SK-N-SH (cell line): ENCODE results near the gene RPP25. TPM values are rescaled to one million over a fixed set of nuclear protein-coding genes. Genes with fewer than 3 reads are reported as not detected.

Experiments
- CTCF ChIA-PET: fragments of 300-600, 350-600 bp; formaldehyde crosslinking; extraction: SDS; loops from one replicate; lab custom pipeline; 2021; lab: Yijun Ruan, JAX
- POLR2A ChIA-PET: fragments of 350-600 bp; sonication (Branson Sonifier 250); formaldehyde crosslinking; extraction: SDS; loops from one replicate; lab custom pipeline; 2020; ENCODE audit warnings: antibody characterized with exemption, inconsistent platforms; lab: Yijun Ruan, JAX
- DNase-seq: peaks from one replicate; pipeline ENCODE4 v3.0.0; 2012
- H2AFZ ChIP-seq: fragments of 200-600 bp; sonication (generic); 2 replicates; pipeline ENCODE4 v1.8.1; 2016; ENCODE audit warnings: antibody characterized with exemption, mild to moderate bottlenecking, low read depth
- H3F3A ChIP-seq: fragments of 200-600 bp; sonication (generic); replicated peaks from 2 replicates; pipeline ENCODE3; 2016; ENCODE audit warnings: antibody characterized with exemption, mild to moderate bottlenecking; ENCODE audit not compliant: insufficient read depth
- H3K27ac ChIP-seq, 2 experiments: fragments of 200-500 bp in 1 of 2; fragments of 200-600 bp in 1 of 2; sonication (Bioruptor generic) in 1 of 2; sonication (generic), shearing (Covaris generic) in 1 of 2; 2 replicates each; pipeline versions ENCODE4 v1.5.1 to v1.6.1; 2014 to 2016; ENCODE audit warnings: low read depth in 2 of 2, inconsistent platforms in 1 of 2, low read length in 1 of 2, mild to moderate bottlenecking in 1 of 2, mixed read lengths in 1 of 2
- H3K27me3 ChIP-seq: fragments of 200-600 bp; sonication (generic), shearing (Covaris generic); 2 replicates; pipeline ENCODE4 v1.6.1; 2016; ENCODE audit warnings: mixed run types; ENCODE audit not compliant: insufficient read depth
- H3K36me3 ChIP-seq, 2 experiments: fragments of 200-500 bp in 1 of 2; fragments of 200-600 bp in 1 of 2; sonication (Bioruptor generic) in 1 of 2; sonication (generic) in 1 of 2; replicated peaks in 1 of 2; 2 replicates each; pipeline versions ENCODE3 to v1.5.1; 2014 to 2016; ENCODE audit warnings: low read length in 1 of 2, mild to moderate bottlenecking in 1 of 2; ENCODE audit not compliant: insufficient read depth in 2 of 2, control insufficient read depth in 1 of 2
- H3K4me1 ChIP-seq, 2 experiments: fragments of 200-500 bp in 1 of 2; fragments of 200-600 bp in 1 of 2; sonication (Bioruptor generic) in 1 of 2; sonication (generic), shearing (Covaris generic) in 1 of 2; 2 replicates each; pipeline versions ENCODE4 v1.5.1 to v1.6.1; 2014 to 2016; ENCODE audit warnings: low read depth in 1 of 2, low read length in 1 of 2, mixed run types in 1 of 2; ENCODE audit not compliant: insufficient read depth in 2 of 2, control insufficient read depth in 1 of 2
- H3K4me2 ChIP-seq: fragments of 200-600 bp; sonication (generic), shearing (Covaris generic); 2 replicates; pipeline ENCODE4 v1.6.1; 2017; ENCODE audit warnings: mixed run types
- H3K4me3 ChIP-seq, 2 experiments: fragments of 200-500 bp in 1 of 2; fragments of 200-600 bp in 1 of 2; sonication (Bioruptor generic) in 1 of 2; sonication (generic), shearing (Covaris generic) in 1 of 2; 2 replicates each; pipeline versions ENCODE4 v1.5.1 to v1.8.1; 2014 to 2016; ENCODE audit warnings: low read depth in 2 of 2, inconsistent platforms in 1 of 2, low read length in 1 of 2, mild to moderate bottlenecking in 1 of 2, mixed read lengths in 1 of 2, moderate library complexity in 1 of 2
- H3K79me2 ChIP-seq: fragments of 200-600 bp; sonication (generic); 2 replicates; pipeline ENCODE4 v1.8.1; 2017; ENCODE audit warnings: mild to moderate bottlenecking; ENCODE audit not compliant: insufficient read depth
- H3K9ac ChIP-seq: fragments of 200-600 bp; sonication (generic); 2 replicates; pipeline ENCODE4 v1.6.1; 2017; ENCODE audit warnings: mixed run types
- H3K9me2 ChIP-seq: fragments of 200-600 bp; sonication (generic); 2 replicates; pipeline ENCODE4 v1.6.1; 2017; ENCODE audit warnings: mixed run types
- H3K9me3 ChIP-seq: fragments of 200-600 bp; sonication (generic); 2 replicates; pipeline ENCODE4 v1.6.1; 2017; ENCODE audit warnings: mixed run types, mild to moderate bottlenecking, moderate library complexity
- H4K20me1 ChIP-seq: fragments of 200-600 bp; sonication (generic); 2 replicates; pipeline ENCODE4 v1.6.1; 2017; ENCODE audit warnings: mild to moderate bottlenecking, mixed run types; ENCODE audit not compliant: insufficient read depth
- EP300 ChIP-seq, 2 experiments: IDR thresholded peaks; 2 replicates each; pipeline versions ENCODE4 v1.4.0 to v1.6.1; 2012; ENCODE audit warnings: borderline replicate concordance in 1 of 2, low read depth in 1 of 2, low read length in 1 of 2
- FOSL2 ChIP-seq: IDR thresholded peaks from 2 replicates; pipeline ENCODE4 v1.4.0; 2012; ENCODE audit warnings: low read depth, mild to moderate bottlenecking, moderate library complexity, borderline replicate concordance
- FOXJ3 ChIP-seq: sonication (generic); formaldehyde crosslinking; IDR thresholded peaks from 2 replicates; pipeline ENCODE4 v1.5.1; 2020; ENCODE audit warnings: mild to moderate bottlenecking, missing genetic modification reagents
- FOXM1 ChIP-seq: IDR thresholded peaks from 2 replicates; pipeline ENCODE4 v1.4.0; 2012; ENCODE audit warnings: low read depth, mild to moderate bottlenecking
- GABPA ChIP-seq: IDR thresholded peaks from 2 replicates; pipeline ENCODE4 v1.4.0; 2012; ENCODE audit warnings: low read depth, mild to moderate bottlenecking
- GATA2 ChIP-seq: sonication (generic); formaldehyde crosslinking; IDR thresholded peaks from 2 replicates; pipeline ENCODE4 v1.5.0; 2020; ENCODE audit warnings: mild to moderate bottlenecking, missing genetic modification reagents
- JUND ChIP-seq: IDR thresholded peaks from 2 replicates; pipeline ENCODE4 v1.4.0; 2012
- MXI1 ChIP-seq: IDR thresholded peaks from 2 replicates; pipeline ENCODE4 v1.6.1; 2012; ENCODE audit warnings: mild to moderate bottlenecking, low read depth, low read length, improper control_type of control experiment
- POLR2AphosphoS5 ChIP-seq: IDR thresholded peaks from 2 replicates; pipeline ENCODE4 v1.6.1; 2012; ENCODE audit warnings: low read depth, low read length
- TEAD4 ChIP-seq: IDR thresholded peaks from 2 replicates; pipeline ENCODE4 v1.4.0; 2012; ENCODE audit warnings: mild to moderate bottlenecking, borderline replicate concordance; ENCODE audit not compliant: insufficient read depth
- YY1 ChIP-seq: IDR thresholded peaks from 2 replicates; pipeline ENCODE4 v1.4.0; 2012; ENCODE audit warnings: low read depth, mild to moderate bottlenecking
- WGBS: methylation state at CpG from one replicate; pipeline ENCODE4 v1.1.6; 2017; ENCODE audit warnings: low lambda C conversion rate; 5-methylcytosine and 5-hydroxymethylcytosine counted together
- polyA plus RNA-seq, 3 experiments: library from polyadenylated mRNA; depleted of rRNA; stranded (reverse); fragments of >200 nt; gene quantifications; 2 replicates each; pipeline ENCODE4 v1.2.3, GENCODE V29; 2012
- TF ChIP-seq, protein P1 (sequence below): fragments of 200-600 bp; sonication (generic); IDR thresholded peaks from 2 replicates; pipeline ENCODE4 v1.6.1; 2017; ENCODE audit warnings: antibody characterized with exemption, mild to moderate bottlenecking, moderate library complexity
- TF ChIP-seq, protein P2 (sequence below): IDR thresholded peaks from 2 replicates; pipeline ENCODE4; 2012
- TF ChIP-seq, protein P3 (sequence below): IDR thresholded peaks from 2 replicates; pipeline ENCODE4 v1.4.0; 2012; ENCODE audit warnings: low read depth, borderline replicate concordance
- TF ChIP-seq, protein P4 (sequence below): IDR thresholded peaks from 2 replicates; pipeline ENCODE4 v1.6.1; 2012; ENCODE audit warnings: mild to moderate bottlenecking, low read depth, low read length, moderate library complexity
- TF ChIP-seq, protein P5 (sequence below): IDR thresholded peaks from 2 replicates; pipeline ENCODE4 v1.4.0; 2012; ENCODE audit warnings: low read depth

RPP25 gene
- polyA plus RNA-seq, 1 of the 3 experiments (the other 2 are of a cell fraction), result 1.7 TPM

DNA sequence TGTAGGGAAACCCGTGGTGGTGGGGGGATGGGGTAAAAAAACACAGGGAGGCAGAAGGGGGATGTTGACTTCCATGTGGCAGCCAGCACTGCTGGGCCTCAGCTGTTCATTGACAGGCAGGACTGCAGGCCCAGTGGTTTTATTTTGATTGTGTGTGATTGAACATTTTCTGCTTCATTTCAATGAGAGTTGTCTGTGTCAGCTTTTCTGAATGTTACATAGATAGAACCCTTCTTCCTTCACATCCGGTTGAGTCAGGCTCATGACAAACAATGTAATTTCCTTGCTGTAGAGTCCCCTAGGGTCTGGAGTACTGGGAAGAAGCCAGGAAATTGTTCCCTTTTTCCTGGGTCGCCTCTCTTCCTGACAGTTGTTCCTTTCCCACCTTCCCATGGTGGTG lies 8.2 kb upstream of the RPP25 start:
- H3K4me2 ChIP-seq, result peak overlapping the region; percentile 17; the same call in 1 of the 2 replicates
- WGBS, result 21% methylated on average over 3 of the region's 3 CpGs
- peaks cover 5% of the 10 kb centered on the region for H3F3A ChIP-seq
- no peaks in the 10 kb centered on the region for H3K79me2 ChIP-seq
- peaks cover 7 to 13% of the 10 kb centered on the region in 2 experiments; a peak in 2 of 4 replicates for H3K4me1 ChIP-seq
- H4K20me1 ChIP-seq, result no peaks in the 10 kb centered on the region
- H3K27me3 ChIP-seq, result no peaks in the 10 kb centered on the region
- H3K36me3 ChIP-seq, result no peaks in the 10 kb centered on the region
- POLR2A ChIA-PET, result no interaction called here
- CTCF ChIA-PET, result interaction anchor here (1.5 to 2.4 kb wide), 2 partner anchors 23 to 30 kb away, joined by 3 to 9 read pairs; no protein-coding TSS in a partner anchor
- 0 out of 2 replicates have a peak overlapping the region, but pooled peaks have one; percentile 41 for H2AFZ ChIP-seq
- H3K9me3 ChIP-seq, result no peaks in the 10 kb centered on the region
- no peaks in the 10 kb centered on the region for H3K9me2 ChIP-seq
- no peak for DNase-seq
- H3K4me3 ChIP-seq, result no peak overlapping the region
- no peak overlapping the region for H3K9ac ChIP-seq
- peak overlapping the region in 1 of 2 experiments; percentile 22; a peak in 3 of 4 replicates for H3K27ac ChIP-seq
- TF ChIP-seq JUND, result no peak
- no peak for TF ChIP-seq MXI1
- no peak for TF ChIP-seq TEAD4
- TF ChIP-seq GABPA, result no peak
- TF ChIP-seq FOSL2, result no peak
- no peak for TF ChIP-seq FOXJ3 (CRISPR knock-in tag)
- TF ChIP-seq, protein P1, sequence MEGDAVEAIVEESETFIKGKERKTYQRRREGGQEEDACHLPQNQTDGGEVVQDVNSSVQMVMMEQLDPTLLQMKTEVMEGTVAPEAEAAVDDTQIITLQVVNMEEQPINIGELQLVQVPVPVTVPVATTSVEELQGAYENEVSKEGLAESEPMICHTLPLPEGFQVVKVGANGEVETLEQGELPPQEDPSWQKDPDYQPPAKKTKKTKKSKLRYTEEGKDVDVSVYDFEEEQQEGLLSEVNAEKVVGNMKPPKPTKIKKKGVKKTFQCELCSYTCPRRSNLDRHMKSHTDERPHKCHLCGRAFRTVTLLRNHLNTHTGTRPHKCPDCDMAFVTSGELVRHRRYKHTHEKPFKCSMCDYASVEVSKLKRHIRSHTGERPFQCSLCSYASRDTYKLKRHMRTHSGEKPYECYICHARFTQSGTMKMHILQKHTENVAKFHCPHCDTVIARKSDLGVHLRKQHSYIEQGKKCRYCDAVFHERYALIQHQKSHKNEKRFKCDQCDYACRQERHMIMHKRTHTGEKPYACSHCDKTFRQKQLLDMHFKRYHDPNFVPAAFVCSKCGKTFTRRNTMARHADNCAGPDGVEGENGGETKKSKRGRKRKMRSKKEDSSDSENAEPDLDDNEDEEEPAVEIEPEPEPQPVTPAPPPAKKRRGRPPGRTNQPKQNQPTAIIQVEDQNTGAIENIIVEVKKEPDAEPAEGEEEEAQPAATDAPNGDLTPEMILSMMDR, result no peak
- no peak for TF ChIP-seq POLR2AphosphoS5
- TF ChIP-seq, protein P2, sequence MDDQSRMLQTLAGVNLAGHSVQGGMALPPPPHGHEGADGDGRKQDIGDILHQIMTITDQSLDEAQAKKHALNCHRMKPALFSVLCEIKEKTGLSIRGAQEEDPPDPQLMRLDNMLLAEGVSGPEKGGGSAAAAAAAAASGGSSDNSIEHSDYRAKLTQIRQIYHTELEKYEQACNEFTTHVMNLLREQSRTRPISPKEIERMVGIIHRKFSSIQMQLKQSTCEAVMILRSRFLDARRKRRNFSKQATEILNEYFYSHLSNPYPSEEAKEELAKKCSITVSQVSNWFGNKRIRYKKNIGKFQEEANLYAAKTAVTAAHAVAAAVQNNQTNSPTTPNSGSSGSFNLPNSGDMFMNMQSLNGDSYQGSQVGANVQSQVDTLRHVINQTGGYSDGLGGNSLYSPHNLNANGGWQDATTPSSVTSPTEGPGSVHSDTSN, result no peak
- TF ChIP-seq FOXM1, result no peak
- TF ChIP-seq, protein P3, sequence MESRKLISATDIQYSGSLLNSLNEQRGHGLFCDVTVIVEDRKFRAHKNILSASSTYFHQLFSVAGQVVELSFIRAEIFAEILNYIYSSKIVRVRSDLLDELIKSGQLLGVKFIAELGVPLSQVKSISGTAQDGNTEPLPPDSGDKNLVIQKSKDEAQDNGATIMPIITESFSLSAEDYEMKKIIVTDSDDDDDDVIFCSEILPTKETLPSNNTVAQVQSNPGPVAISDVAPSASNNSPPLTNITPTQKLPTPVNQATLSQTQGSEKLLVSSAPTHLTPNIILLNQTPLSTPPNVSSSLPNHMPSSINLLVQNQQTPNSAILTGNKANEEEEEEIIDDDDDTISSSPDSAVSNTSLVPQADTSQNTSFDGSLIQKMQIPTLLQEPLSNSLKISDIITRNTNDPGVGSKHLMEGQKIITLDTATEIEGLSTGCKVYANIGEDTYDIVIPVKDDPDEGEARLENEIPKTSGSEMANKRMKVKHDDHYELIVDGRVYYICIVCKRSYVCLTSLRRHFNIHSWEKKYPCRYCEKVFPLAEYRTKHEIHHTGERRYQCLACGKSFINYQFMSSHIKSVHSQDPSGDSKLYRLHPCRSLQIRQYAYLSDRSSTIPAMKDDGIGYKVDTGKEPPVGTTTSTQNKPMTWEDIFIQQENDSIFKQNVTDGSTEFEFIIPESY, result no peak
- TF ChIP-seq YY1, result no peak
- TF ChIP-seq EP300 (IDR thresholded peaks at IDR 0.05; ENCODE audit: borderline replicate concordance in 1 of 2, low read depth in 1 of 2, low read length in 1 of 2), result no peak
- TF ChIP-seq, protein P4, sequence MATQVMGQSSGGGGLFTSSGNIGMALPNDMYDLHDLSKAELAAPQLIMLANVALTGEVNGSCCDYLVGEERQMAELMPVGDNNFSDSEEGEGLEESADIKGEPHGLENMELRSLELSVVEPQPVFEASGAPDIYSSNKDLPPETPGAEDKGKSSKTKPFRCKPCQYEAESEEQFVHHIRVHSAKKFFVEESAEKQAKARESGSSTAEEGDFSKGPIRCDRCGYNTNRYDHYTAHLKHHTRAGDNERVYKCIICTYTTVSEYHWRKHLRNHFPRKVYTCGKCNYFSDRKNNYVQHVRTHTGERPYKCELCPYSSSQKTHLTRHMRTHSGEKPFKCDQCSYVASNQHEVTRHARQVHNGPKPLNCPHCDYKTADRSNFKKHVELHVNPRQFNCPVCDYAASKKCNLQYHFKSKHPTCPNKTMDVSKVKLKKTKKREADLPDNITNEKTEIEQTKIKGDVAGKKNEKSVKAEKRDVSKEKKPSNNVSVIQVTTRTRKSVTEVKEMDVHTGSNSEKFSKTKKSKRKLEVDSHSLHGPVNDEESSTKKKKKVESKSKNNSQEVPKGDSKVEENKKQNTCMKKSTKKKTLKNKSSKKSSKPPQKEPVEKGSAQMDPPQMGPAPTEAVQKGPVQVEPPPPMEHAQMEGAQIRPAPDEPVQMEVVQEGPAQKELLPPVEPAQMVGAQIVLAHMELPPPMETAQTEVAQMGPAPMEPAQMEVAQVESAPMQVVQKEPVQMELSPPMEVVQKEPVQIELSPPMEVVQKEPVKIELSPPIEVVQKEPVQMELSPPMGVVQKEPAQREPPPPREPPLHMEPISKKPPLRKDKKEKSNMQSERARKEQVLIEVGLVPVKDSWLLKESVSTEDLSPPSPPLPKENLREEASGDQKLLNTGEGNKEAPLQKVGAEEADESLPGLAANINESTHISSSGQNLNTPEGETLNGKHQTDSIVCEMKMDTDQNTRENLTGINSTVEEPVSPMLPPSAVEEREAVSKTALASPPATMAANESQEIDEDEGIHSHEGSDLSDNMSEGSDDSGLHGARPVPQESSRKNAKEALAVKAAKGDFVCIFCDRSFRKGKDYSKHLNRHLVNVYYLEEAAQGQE, result no peak
- no peak for TF ChIP-seq GATA2 (CRISPR knock-in tag)
- TF ChIP-seq, protein P5, sequence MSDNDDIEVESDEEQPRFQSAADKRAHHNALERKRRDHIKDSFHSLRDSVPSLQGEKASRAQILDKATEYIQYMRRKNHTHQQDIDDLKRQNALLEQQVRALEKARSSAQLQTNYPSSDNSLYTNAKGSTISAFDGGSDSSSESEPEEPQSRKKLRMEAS, result no peak
